Measurements from ENCODE around the gene DNAJC16. TPM values are rescaled to one million over a fixed set of nuclear protein-coding genes. Genes with fewer than 3 reads are reported as not detected.

The DNAJC16 gene
- total and polyA plus RNA-seq, 2 of the 13 experiments (the other 11 are each of a cell fraction or from before 2014, with no cell fraction given): 11.4 to 15.4 TPM

DNA sequence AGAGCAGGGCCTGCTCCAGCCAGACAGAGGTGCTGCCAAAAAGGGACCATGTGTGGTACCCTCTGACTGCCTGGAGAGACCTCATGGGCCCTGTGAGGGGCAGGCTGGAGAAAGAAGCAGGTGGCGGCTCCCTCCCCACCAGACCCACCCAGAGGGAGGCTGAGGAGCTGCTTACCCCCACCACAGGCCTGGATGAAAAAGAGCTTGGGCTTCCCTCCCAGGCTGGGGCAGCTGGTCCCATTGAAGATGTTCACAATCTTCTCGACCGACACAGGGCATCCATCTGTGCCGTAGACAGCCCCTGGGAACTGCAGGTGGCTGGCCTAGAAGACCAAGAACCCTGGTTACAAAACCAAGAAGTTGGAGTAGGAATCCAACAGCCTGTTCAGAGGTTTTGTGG, 22.2 kb upstream of the DNAJC16 start (continued):
- TF ChIP-seq POLR2AphosphoS5 (IDR thresholded peaks at IDR 0.05; ENCODE audit: low read depth, low read length): no peak
- no peak for TF ChIP-seq ZNF556 (CRISPR knock-in tag; IDR thresholded peaks at IDR 0.05; ENCODE audit: borderline replicate concordance)
- no peak for TF ChIP-seq ZNF430 (CRISPR knock-in tag; IDR thresholded peaks at IDR 0.05)
- TF ChIP-seq ETV5 (CRISPR knock-in tag; IDR thresholded peaks at IDR 0.05; ENCODE audit: borderline replicate concordance): no peak
- TF ChIP-seq, protein P1, sequence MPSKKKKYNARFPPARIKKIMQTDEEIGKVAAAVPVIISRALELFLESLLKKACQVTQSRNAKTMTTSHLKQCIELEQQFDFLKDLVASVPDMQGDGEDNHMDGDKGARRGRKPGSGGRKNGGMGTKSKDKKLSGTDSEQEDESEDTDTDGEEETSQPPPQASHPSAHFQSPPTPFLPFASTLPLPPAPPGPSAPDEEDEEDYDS (CRISPR knock-in tag; IDR thresholded peaks at IDR 0.05): no peak
- TF ChIP-seq, protein P2, sequence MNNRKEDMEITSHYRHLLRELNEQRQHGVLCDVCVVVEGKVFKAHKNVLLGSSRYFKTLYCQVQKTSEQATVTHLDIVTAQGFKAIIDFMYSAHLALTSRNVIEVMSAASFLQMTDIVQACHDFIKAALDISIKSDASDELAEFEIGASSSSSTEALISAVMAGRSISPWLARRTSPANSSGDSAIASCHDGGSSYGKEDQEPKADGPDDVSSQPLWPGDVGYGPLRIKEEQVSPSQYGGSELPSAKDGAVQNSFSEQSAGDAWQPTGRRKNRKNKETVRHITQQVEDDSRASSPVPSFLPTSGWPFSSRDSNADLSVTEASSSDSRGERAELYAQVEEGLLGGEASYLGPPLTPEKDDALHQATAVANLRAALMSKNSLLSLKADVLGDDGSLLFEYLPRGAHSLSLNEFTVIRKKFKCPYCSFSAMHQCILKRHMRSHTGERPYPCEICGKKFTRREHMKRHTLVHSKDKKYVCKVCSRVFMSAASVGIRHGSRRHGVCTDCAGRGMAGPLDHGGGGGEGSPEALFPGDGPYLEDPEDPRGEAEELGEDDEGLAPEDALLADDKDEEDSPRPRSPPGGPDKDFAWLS (CRISPR knock-in tag; IDR thresholded peaks at IDR 0.05; ENCODE audit: borderline replicate concordance): no peak
- TF ChIP-seq ZNF496 (CRISPR knock-in tag; IDR thresholded peaks at IDR 0.05; ENCODE audit: insufficient replicate concordance): no peak
- TF ChIP-seq, protein P3, sequence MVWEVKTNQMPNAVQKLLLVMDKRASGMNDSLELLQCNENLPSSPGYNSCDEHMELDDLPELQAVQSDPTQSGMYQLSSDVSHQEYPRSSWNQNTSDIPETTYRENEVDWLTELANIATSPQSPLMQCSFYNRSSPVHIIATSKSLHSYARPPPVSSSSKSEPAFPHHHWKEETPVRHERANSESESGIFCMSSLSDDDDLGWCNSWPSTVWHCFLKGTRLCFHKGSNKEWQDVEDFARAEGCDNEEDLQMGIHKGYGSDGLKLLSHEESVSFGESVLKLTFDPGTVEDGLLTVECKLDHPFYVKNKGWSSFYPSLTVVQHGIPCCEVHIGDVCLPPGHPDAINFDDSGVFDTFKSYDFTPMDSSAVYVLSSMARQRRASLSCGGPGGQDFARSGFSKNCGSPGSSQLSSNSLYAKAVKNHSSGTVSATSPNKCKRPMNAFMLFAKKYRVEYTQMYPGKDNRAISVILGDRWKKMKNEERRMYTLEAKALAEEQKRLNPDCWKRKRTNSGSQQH (CRISPR knock-in tag; IDR thresholded peaks at IDR 0.05; ENCODE audit: low read depth): no peak
- TF ChIP-seq, protein P4, sequence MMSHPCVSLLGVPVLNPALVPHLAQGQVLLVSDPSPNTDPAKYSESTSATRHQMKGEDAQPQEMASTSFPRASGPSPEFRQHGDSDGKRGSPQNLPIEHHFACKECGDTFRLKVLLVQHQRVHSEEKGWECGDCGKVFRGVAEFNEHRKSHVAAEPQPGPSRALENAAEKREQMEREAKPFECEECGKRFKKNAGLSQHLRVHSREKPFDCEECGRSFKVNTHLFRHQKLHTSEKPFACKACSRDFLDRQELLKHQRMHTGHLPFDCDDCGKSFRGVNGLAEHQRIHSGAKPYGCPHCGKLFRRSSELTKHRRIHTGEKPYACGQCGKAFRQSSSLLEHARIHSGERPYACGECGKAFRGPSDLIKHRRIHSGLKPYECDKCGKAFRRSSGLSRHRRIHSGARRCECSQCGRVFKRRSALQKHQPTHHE (CRISPR knock-in tag; IDR thresholded peaks at IDR 0.05; ENCODE audit: borderline replicate concordance): no peak
- TF ChIP-seq ZC3H13 (CRISPR knock-in tag; IDR thresholded peaks at IDR 0.05): no peak
- TF ChIP-seq, protein P5, sequence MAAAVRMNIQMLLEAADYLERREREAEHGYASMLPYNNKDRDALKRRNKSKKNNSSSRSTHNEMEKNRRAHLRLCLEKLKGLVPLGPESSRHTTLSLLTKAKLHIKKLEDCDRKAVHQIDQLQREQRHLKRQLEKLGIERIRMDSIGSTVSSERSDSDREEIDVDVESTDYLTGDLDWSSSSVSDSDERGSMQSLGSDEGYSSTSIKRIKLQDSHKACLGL (CRISPR knock-in tag; IDR thresholded peaks at IDR 0.05): no peak
- no peak for TF ChIP-seq ZSCAN29 (CRISPR knock-in tag; conservative IDR thresholded peaks at IDR 0.05)

All from HepG2 (cell line).